Ammon's horn (tissue), 1 donor: Measurements from ENCODE around the gene ADARB1.

ENCODE experiments used
- DNase-seq: peaks from one replicate; pipeline ENCODE4 v3.0.0-alpha.2; 2016; ENCODE audit warnings: low spot score

The ADARB1 gene

GRCh38 chr21:45266518-45267389 lies 192.4 kb downstream of the ADARB1 start:
- DNase-seq: no peak

- no peak for DNase-seq
Measured at GRCh38 chr21:45267390-45267760, 193.0 kb downstream of the ADARB1 start.

DNA sequence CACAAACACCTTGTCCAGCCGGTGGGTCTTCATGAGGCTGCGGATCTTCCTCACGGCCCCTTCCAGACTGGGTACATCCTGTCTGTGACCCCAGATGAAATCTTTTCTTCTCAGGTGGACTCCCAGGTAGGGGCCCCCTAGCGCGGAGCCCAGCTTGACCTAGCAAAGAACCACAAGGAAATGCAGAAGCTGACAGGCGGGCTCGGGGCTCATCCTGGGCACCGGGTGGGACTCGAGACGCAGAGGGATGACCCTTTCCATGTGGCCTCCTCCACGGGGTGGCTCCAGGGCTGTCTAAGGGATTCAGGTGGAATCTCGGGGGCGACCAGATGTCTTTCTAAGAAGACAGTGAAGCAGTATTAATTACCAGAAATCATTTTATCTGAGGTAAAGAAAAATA lies 195.5 kb downstream of the ADARB1 start:
- no peak for DNase-seq

DNA sequence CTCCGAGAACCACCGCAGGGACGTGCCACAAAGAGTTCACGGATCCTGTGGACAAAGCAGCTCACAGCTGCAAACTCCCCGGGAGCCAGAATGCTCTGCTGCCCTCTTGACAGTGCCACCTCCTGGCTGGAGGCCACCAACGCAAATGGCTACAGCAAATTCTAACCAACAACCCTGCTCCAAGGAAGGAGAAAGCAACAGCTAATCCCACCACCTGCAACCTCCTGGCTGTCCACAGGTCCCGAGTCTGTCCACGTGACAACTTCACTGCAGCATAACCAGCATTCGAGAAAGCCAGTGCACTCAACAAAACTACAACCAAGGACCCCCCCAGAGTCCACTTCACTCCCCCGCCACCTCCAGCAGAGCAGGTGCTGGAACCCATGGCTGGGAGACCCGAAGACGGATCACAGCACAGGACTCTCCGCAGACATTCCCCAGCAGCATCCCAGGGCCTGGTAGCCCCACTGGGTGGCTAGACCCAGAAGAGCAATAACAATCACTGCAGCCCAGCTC lies 196.0 kb downstream of the ADARB1 start:
- no peak for DNase-seq
